H9 (cell line): Measurements from ENCODE around the gene ANK3. TPM values are rescaled to one million over a fixed set of nuclear protein-coding genes. Genes with fewer than 3 reads are reported as not detected.

Source experiments
- DNase-seq: peaks from one replicate; pipeline ENCODE4 v3.0.0-alpha.2; 2017
- H2AFZ ChIP-seq: one replicate; pipeline ENCODE4 v1.6.1; 2013; ENCODE audit warnings: mild to moderate bottlenecking, low read length, control low read depth, moderate library complexity
- H2AK5ac ChIP-seq: 2 replicates; pipeline ENCODE4 v1.6.1; 2013; ENCODE audit warnings: low read length, control low read depth, mixed read lengths; ENCODE audit not compliant: insufficient read length
- H2BK120ac ChIP-seq: one replicate; pipeline ENCODE4 v1.6.1; 2013; ENCODE audit warnings: low read depth, mild to moderate bottlenecking, low read length, control low read depth, inconsistent platforms; ENCODE audit not compliant: poor library complexity, severe bottlenecking
- H2BK12ac ChIP-seq: 2 replicates; pipeline ENCODE4 v1.6.1; 2013; ENCODE audit warnings: low read length, control low read depth, mixed read lengths, low read depth; ENCODE audit not compliant: insufficient read length
- H2BK15ac ChIP-seq: 2 replicates; pipeline ENCODE4 v1.6.1; 2013; ENCODE audit warnings: low read depth, low read length, control low read depth
- H2BK20ac ChIP-seq: one replicate; pipeline ENCODE4 v1.6.1; 2013; ENCODE audit warnings: low read depth, mild to moderate bottlenecking, low read length, control low read depth, inconsistent platforms; ENCODE audit not compliant: poor library complexity, severe bottlenecking
- H2BK5ac ChIP-seq: 2 replicates; pipeline ENCODE4 v1.6.1; 2013; ENCODE audit warnings: low read length, control low read depth, mixed read lengths; ENCODE audit not compliant: insufficient read length
- H3K14ac ChIP-seq: 2 replicates; pipeline ENCODE4 v1.6.1; 2013; ENCODE audit warnings: low read length, control low read depth; ENCODE audit not compliant: insufficient read depth
- H3K18ac ChIP-seq: 2 replicates; pipeline ENCODE4 v1.6.1; 2013; ENCODE audit warnings: low read depth, mild to moderate bottlenecking, mixed read lengths, low read length, control low read depth; ENCODE audit not compliant: insufficient read length
- H3K23ac ChIP-seq: 2 replicates; pipeline ENCODE4 v1.6.1; 2013; ENCODE audit warnings: low read length, control low read depth, mixed read lengths, low read depth; ENCODE audit not compliant: insufficient read length
- H3K23me2 ChIP-seq: 2 replicates; pipeline ENCODE4 v1.6.1; 2013; ENCODE audit warnings: low read depth, mild to moderate bottlenecking, mixed read lengths, low read length, control low read depth; ENCODE audit not compliant: insufficient read length, poor library complexity, severe bottlenecking
- H3K27ac ChIP-seq: 2 replicates; pipeline ENCODE4 v1.5.1; 2013; ENCODE audit warnings: low read length, control low read depth, mixed read lengths, low read depth; ENCODE audit not compliant: insufficient read length
- H3K27me3 ChIP-seq: 2 replicates; pipeline ENCODE4 v1.6.1; 2013; ENCODE audit warnings: low read length, control low read depth, inconsistent platforms; ENCODE audit not compliant: insufficient read depth
- H3K4ac ChIP-seq: 2 replicates; pipeline ENCODE4 v1.6.1; 2013; ENCODE audit warnings: low read depth, mild to moderate bottlenecking, control low read depth, inconsistent platforms, low read length, moderate library complexity
- H3K4me1 ChIP-seq: 2 replicates; pipeline ENCODE4 v1.6.1; 2013; ENCODE audit warnings: low read length, control low read depth, inconsistent platforms; ENCODE audit not compliant: insufficient read depth
- H3K4me2 ChIP-seq: 2 replicates; pipeline ENCODE4 v1.6.1; 2013; ENCODE audit warnings: low read length, control low read depth, mixed read lengths; ENCODE audit not compliant: insufficient read length, insufficient read depth
- H3K56ac ChIP-seq: 2 replicates; pipeline ENCODE4 v1.6.1; 2013; ENCODE audit warnings: low read depth, mild to moderate bottlenecking, mixed read lengths, low read length, control low read depth; ENCODE audit not compliant: insufficient read length
- H3K79me1 ChIP-seq: 2 replicates; pipeline ENCODE4 v1.6.1; 2013; ENCODE audit warnings: low read depth, mild to moderate bottlenecking, moderate library complexity, low read length, control low read depth, inconsistent platforms; ENCODE audit not compliant: insufficient read depth, poor library complexity, severe bottlenecking
- H3K79me2 ChIP-seq: 2 replicates; pipeline ENCODE4 v1.6.1; 2013; ENCODE audit warnings: low read length, control low read depth, inconsistent platforms; ENCODE audit not compliant: insufficient read depth
- H3K9ac ChIP-seq: 2 replicates; pipeline ENCODE4 v1.6.1; 2013; ENCODE audit warnings: low read length, control low read depth, mixed read lengths; ENCODE audit not compliant: insufficient read length; ENCODE audit errors: extremely low read depth
- H3K9me3 ChIP-seq: one replicate; pipeline ENCODE4 v1.6.1; 2013; ENCODE audit warnings: low read depth, low read length, inconsistent platforms; ENCODE audit not compliant: control insufficient read depth
- H3T11ph ChIP-seq: one replicate; pipeline ENCODE4 v1.6.1; 2013; ENCODE audit warnings: mild to moderate bottlenecking, low read length, control low read depth, inconsistent platforms
- H4K20me1 ChIP-seq: one replicate; pipeline ENCODE4 v1.6.1; 2013; ENCODE audit not compliant: control insufficient read depth, insufficient read length, insufficient read depth
- H4K5ac ChIP-seq: 2 replicates; pipeline ENCODE4 v1.6.1; 2013; ENCODE audit warnings: low read depth, mild to moderate bottlenecking, mixed read lengths, low read length, control low read depth; ENCODE audit not compliant: insufficient read length
- H4K8ac ChIP-seq: replicated peaks from 2 replicates; pipeline ENCODE4 v1.6.1; 2013; ENCODE audit warnings: low read length, control low read depth, mixed read lengths, low read depth; ENCODE audit not compliant: insufficient read length
- H4K91ac ChIP-seq: 2 replicates; pipeline ENCODE4 v1.6.1; 2013; ENCODE audit warnings: low read depth, mild to moderate bottlenecking, moderate library complexity, mixed read lengths, low read length, control low read depth; ENCODE audit not compliant: insufficient read length
- H3K27ac Mint-ChIP-seq, 3 experiments: 2 replicates in 2 of 3; 3 replicates in 1 of 3; pipeline ENCODE4 v1.8.0; 2020 to 2021; ENCODE audit warnings: mixed read lengths in 3 of 3, mild to moderate bottlenecking in 1 of 3, moderate library complexity in 1 of 3
- H3K27me3 Mint-ChIP-seq: 2 replicates; pipeline ENCODE4 v1.8.0; 2021; ENCODE audit warnings: low read depth, mild to moderate bottlenecking, moderate library complexity, mixed read lengths
- H3K36me3 Mint-ChIP-seq, 3 experiments: 2 replicates in 2 of 3; 3 replicates in 1 of 3; pipeline ENCODE4 v1.8.0; 2020 to 2021; ENCODE audit warnings: low read depth in 3 of 3, mixed read lengths in 3 of 3; ENCODE audit not compliant: insufficient read depth in 1 of 3
- H3K4me1 Mint-ChIP-seq, 2 experiments: 2 replicates each; pipeline ENCODE4 v1.8.0; 2020; ENCODE audit warnings: mixed read lengths in 2 of 2
- H3K4me3 Mint-ChIP-seq, 2 experiments: 2 replicates in 1 of 2; 3 replicates in 1 of 2; pipeline ENCODE4 v1.8.0; 2020 to 2021; ENCODE audit warnings: mild to moderate bottlenecking in 2 of 2, mixed read lengths in 2 of 2, moderate library complexity in 1 of 2
- H3K9me3 Mint-ChIP-seq, 2 experiments: 2 replicates in 1 of 2; 3 replicates in 1 of 2; pipeline ENCODE4 v1.8.0; 2020; ENCODE audit warnings: mild to moderate bottlenecking in 2 of 2, mixed read lengths in 2 of 2, moderate library complexity in 1 of 2
- whole genome bisulfite sequencing: extraction: QIAGEN DNeasy Blood & Tissue Kit; methylation state at CpG from one replicate; pipeline ENCODE4 v1.1.7; 2013; ENCODE audit warnings: missing lambda C conversion rate, low lambda C conversion rate, mixed read lengths; ENCODE audit not compliant: insufficient read length; ENCODE audit errors: extremely low coverage; 5-methylcytosine and 5-hydroxymethylcytosine counted together
- total RNA-seq: library from RNA; stranded (reverse); gene quantifications from 2 replicates; pipeline ENCODE4 v1.2.1, GENCODE V29; 2021
- TF ChIP-seq, protein P1 (sequence below): fragments of 200-600 bp; sonication (generic); conservative IDR thresholded peaks from 3 replicates; pipeline ENCODE4 v1.8.0; 2021; ENCODE audit warnings: antibody characterized with exemption, mild to moderate bottlenecking

ANK3 gene
- total RNA-seq, 1 experiment from 2014 or later, result 59.6 TPM

DNA sequence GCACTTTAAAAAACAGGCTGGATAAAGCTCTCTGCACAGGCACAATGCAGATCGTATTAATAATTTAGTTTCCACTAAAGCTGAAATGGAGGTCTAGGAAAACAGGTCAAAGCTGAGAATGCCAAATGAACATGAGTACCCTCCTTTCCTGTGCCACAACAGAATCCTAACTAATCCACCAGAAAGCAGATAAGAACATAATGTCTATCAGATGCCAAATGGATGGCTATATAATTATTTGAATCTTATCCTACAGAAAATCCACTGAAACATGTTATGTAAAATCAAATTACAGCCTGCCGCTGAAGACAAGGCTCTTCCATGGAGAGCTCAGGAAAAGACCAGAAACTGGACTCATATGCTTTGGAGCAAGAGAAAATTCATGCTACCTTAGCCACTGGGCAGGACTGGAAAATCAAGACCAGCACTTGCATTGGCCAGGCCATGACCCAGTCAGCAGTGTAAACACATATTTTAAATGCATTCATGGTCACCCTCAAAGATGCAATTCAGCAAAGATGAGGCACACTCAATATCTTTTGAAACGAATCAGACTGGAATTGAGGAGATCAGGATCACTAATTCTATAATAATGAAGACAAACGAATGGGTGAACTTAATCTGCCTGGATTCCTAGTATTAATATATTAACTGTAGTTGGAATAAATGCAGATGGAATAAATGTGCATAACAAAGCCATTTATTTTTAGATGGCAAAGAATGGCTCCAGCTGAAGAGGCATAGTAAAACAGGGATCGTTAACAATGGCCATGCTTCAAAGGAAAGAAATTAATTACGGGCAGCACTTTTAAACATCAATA is 13.2 kb downstream of the ANK3 start:
- no peak overlapping the region for H3K4me2 ChIP-seq
- no peak overlapping the region for H3T11ph ChIP-seq
- H4K20me1 ChIP-seq, result no peaks in the 10 kb centered on the region
- no peak overlapping the region for H2BK12ac ChIP-seq
- H3K79me1 ChIP-seq, result no peaks in the 10 kb centered on the region
- no peaks in the 10 kb centered on the region for H3K9me3 ChIP-seq
- no peaks in the 10 kb centered on the region for H3K79me2 ChIP-seq
- peaks cover 3% of the 10 kb centered on the region; the same call in 1 of the 2 replicates for H3K4me1 ChIP-seq
- H3K27ac Mint-ChIP-seq, result peak overlapping the region in 1 of 3 experiments; percentile 57; a peak in 2 of 7 replicates
- H2AK5ac ChIP-seq, result no peak overlapping the region
- H3K4me1 Mint-ChIP-seq, result peaks cover 19 to 26% of the 10 kb centered on the region in 2 experiments
- H2AFZ ChIP-seq, result no peak overlapping the region
- H3K14ac ChIP-seq, result no peak overlapping the region
- TF ChIP-seq, protein P1, sequence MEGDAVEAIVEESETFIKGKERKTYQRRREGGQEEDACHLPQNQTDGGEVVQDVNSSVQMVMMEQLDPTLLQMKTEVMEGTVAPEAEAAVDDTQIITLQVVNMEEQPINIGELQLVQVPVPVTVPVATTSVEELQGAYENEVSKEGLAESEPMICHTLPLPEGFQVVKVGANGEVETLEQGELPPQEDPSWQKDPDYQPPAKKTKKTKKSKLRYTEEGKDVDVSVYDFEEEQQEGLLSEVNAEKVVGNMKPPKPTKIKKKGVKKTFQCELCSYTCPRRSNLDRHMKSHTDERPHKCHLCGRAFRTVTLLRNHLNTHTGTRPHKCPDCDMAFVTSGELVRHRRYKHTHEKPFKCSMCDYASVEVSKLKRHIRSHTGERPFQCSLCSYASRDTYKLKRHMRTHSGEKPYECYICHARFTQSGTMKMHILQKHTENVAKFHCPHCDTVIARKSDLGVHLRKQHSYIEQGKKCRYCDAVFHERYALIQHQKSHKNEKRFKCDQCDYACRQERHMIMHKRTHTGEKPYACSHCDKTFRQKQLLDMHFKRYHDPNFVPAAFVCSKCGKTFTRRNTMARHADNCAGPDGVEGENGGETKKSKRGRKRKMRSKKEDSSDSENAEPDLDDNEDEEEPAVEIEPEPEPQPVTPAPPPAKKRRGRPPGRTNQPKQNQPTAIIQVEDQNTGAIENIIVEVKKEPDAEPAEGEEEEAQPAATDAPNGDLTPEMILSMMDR, result no peak
- no peak overlapping the region for H3K23ac ChIP-seq
- no peaks in the 10 kb centered on the region for H3K9me3 Mint-ChIP-seq
- no peak overlapping the region for H2BK15ac ChIP-seq
- H3K27me3 ChIP-seq, result peaks cover 2% of the 10 kb centered on the region; the same call in 1 of the 2 replicates
- H3K9ac ChIP-seq, result no peak overlapping the region
- H3K27me3 Mint-ChIP-seq, result no peaks in the 10 kb centered on the region
- H4K91ac ChIP-seq, result no peak overlapping the region
- no peaks in the 10 kb centered on the region for H3K23me2 ChIP-seq
- no peak overlapping the region for H3K18ac ChIP-seq
- WGBS, result no CpG with 5 or more reads among the region's 6 CpGs
- H3K4me3 Mint-ChIP-seq, result no peak overlapping the region
- no peak for DNase-seq
- H4K5ac ChIP-seq, result no peak overlapping the region
- H4K8ac ChIP-seq, result no peak overlapping the region
- H3K56ac ChIP-seq, result no peak overlapping the region
- no peak overlapping the region for H2BK20ac ChIP-seq
- no peaks in the 10 kb centered on the region for H3K36me3 Mint-ChIP-seq
- H2BK120ac ChIP-seq, result no peak overlapping the region
- no peak overlapping the region for H3K27ac ChIP-seq
- no peak overlapping the region for H3K4ac ChIP-seq
- H2BK5ac ChIP-seq, result no peak overlapping the region
